ENCODE data around the gene COMMD10. TPM values are rescaled to one million over a fixed set of nuclear protein-coding genes. Genes with fewer than 3 reads are reported as not detected.
A peak's percentile ranks its signal among the peaks of the same experiment; 100 is the strongest.

COMMD10 gene
- 10 to 100 TPM; 27.7 to 69.4 (median 35.6) TPM for total RNA-seq
- 10 to 100 TPM; 20.0 to 49.6 (median 22.6) TPM for polyA plus RNA-seq
- long read RNA-seq, donor 1, transcript COMMD10-201 (7 exons, 1,469 nt), result major isoform, 32 of 39 reads
- long read RNA-seq, donor 1, partial matches to known transcripts, result 7 of 39 reads
- long read RNA-seq, donor 1, other reads (novel, unspliced or antisense), result 0 of 39 reads
- long read RNA-seq, donor 2, transcript COMMD10-201 (7 exons, 1,469 nt), result major isoform, 22 of 22 reads
- long read RNA-seq, donor 2, partial matches to known transcripts, result 0 of 22 reads
- long read RNA-seq, donor 2, other reads (novel, unspliced or antisense), result 0 of 22 reads
- long read RNA-seq, donor 3, transcript COMMD10-201 (7 exons, 1,469 nt), result major isoform, 25 of 26 reads
- long read RNA-seq, donor 3, partial matches to known transcripts, result 0 of 26 reads
- long read RNA-seq, donor 3, other reads (novel, unspliced or antisense), result 0 of 26 reads
- long read RNA-seq, donor 4, transcript COMMD10-201 (7 exons, 1,469 nt), result major isoform, 38 of 42 reads
- long read RNA-seq, donor 4, partial matches to known transcripts, result 1 of 42 reads
- long read RNA-seq, donor 4, other reads (novel, unspliced or antisense), result 3 of 42 reads
- long read RNA-seq, donor 5, transcript COMMD10-201 (7 exons, 1,469 nt), result major isoform, 55 of 63 reads
- long read RNA-seq, donor 5, partial matches to known transcripts, result 1 of 63 reads
- long read RNA-seq, donor 5, other reads (novel, unspliced or antisense), result 7 of 63 reads
- long read RNA-seq, donor 6, transcript COMMD10-201 (7 exons, 1,469 nt), result major isoform, 13 of 19 reads
- long read RNA-seq, donor 6, partial matches to known transcripts, result 2 of 19 reads
- long read RNA-seq, donor 6, other reads (novel, unspliced or antisense), result 4 of 19 reads
- long read RNA-seq, donor 7, partial matches to known transcripts, result 0 of 3 reads
- long read RNA-seq, donor 7, other reads (novel, unspliced or antisense), result 0 of 3 reads
- long read RNA-seq, donor 8, transcript COMMD10-201 (7 exons, 1,469 nt), result major isoform, 27 of 33 reads
- long read RNA-seq, donor 8, partial matches to known transcripts, result 6 of 33 reads
- long read RNA-seq, donor 8, other reads (novel, unspliced or antisense), result 0 of 33 reads
- long read RNA-seq, donor 9, transcript COMMD10-201 (7 exons, 1,469 nt), result major isoform, 17 of 17 reads
- long read RNA-seq, donor 9, partial matches to known transcripts, result 0 of 17 reads
- long read RNA-seq, donor 9, other reads (novel, unspliced or antisense), result 0 of 17 reads
- long read RNA-seq, donor 10, transcript COMMD10-201 (7 exons, 1,469 nt), result major isoform, 15 of 15 reads
- long read RNA-seq, donor 10, partial matches to known transcripts, result 0 of 15 reads
- long read RNA-seq, donor 10, other reads (novel, unspliced or antisense), result 0 of 15 reads

- no peaks in the 10 kb centered on the region for H3K27me3 ChIP-seq
- intact Hi-C loops (cut with DNase I), result no loop called here
- 0% methylated on average over 15 to 65 of the region's 65 CpGs for WGBS, 4 donors
- peak within 1 kb of the TSS; percentile 70 to 98 (median 91) for H3K27ac ChIP-seq
- DNase-seq, result peak; percentile 78 to 90 (median 80)
- peaks cover 0 to 6% of the 10 kb centered on the region in 2 donors for H3K36me3 ChIP-seq (replicated peaks in 1 of 2)
- H3K9me3 ChIP-seq (replicated peaks in 1 of 3), result no peaks in the 10 kb centered on the region
- peak within 1 kb of the TSS; percentile 41 to 95 (median 49) for H3K4me3 ChIP-seq
- H3K4me1 ChIP-seq (replicated peaks in 1 of 2), result peaks cover 8 to 16% of the 10 kb centered on the region in 2 donors
- TF ChIP-seq CTCF (IDR thresholded peaks at IDR 0.05) (no peak), POLR2A (IDR thresholded peaks at IDR 0.05) (peak; percentile 30 to 80)
These were observed at the start of gene COMMD10 for GRCh38 chr5:116084871-116085715. Gene COMMD10, plus strand, starts transcription at chr5:116085025.

- peak in 1 of 7 donors; percentile 4 for DNase-seq
- Histone ChIP-seq H3K36me3 (replicated peaks in 1 of 2) (no peaks in the 10 kb centered on the region), H3K4me3 (no peak overlapping the region), H3K27me3 (no peaks in the 10 kb centered on the region), H3K4me1 (replicated peaks in 1 of 2) (no peaks in the 10 kb centered on the region), H3K27ac (no peak overlapping the region), H3K9me3 (replicated peaks in 1 of 3) (no peaks in the 10 kb centered on the region)
- intact Hi-C loops (cut with DNase I), result no loop called here
- TF ChIP-seq CTCF (IDR thresholded peaks at IDR 0.05) (no peak), POLR2A (IDR thresholded peaks at IDR 0.05) (no peak)
- 34 to 51% (median 46%) methylated on average over 5 of the region's 5 CpGs for WGBS, 4 donors
These were observed 49.7 kb upstream of the COMMD10 start for GRCh38 chr5:116035123-116035522.

- intact Hi-C loops (cut with DNase I), result no loop called here
These were observed 47.5 kb upstream of the COMMD10 start for GRCh38 chr5:116037236-116037822.

More at GRCh38 chr5:116037236-116037822, 47.5 kb upstream of the COMMD10 start:
- no peak overlapping the region for H3K4me3 ChIP-seq
- no peaks in the 10 kb centered on the region for H3K9me3 ChIP-seq (replicated peaks in 1 of 3)
- H3K4me1 ChIP-seq (replicated peaks in 1 of 2), result no peaks in the 10 kb centered on the region
- H3K27me3 ChIP-seq, result no peaks in the 10 kb centered on the region
- DNase-seq, result no peak
- no peak overlapping the region for H3K27ac ChIP-seq
- TF ChIP-seq CTCF (IDR thresholded peaks at IDR 0.05) (no peak), POLR2A (IDR thresholded peaks at IDR 0.05) (no peak)
- WGBS, 4 donors, result 64 to 81% (median 71%) methylated on average over 3 of the region's 3 CpGs
- H3K36me3 ChIP-seq (replicated peaks in 1 of 2), result no peaks in the 10 kb centered on the region

Data from adrenal gland (tissue), 19 donors.